HL-60 (cell line): ENCODE measurements around the gene DDR1.
A peak's percentile ranks its signal among the peaks of the same experiment; 100 is the strongest.

Experiments
- DNase-seq, 2 experiments: peaks; one replicate each; pipeline ENCODE4 v3.0.0-alpha.2; 2010 to 2020; ENCODE audit warnings: low read depth in 1 of 2, low spot score in 1 of 2
- H3K27ac ChIP-seq: fragments of 250-450 bp; sonication (Bioruptor Pico); replicated peaks from 2 replicates; pipeline ENCODE4 v1.5.1; 2020; ENCODE audit warnings: mild to moderate bottlenecking, moderate library complexity
- H3K27me3 ChIP-seq: fragments of 250-450 bp; sonication (Bioruptor Pico); 2 replicates; pipeline ENCODE4 v1.5.1; 2021; ENCODE audit warnings: mild to moderate bottlenecking, moderate library complexity; ENCODE audit not compliant: insufficient read depth, poor library complexity, severe bottlenecking
- H3K4me3 ChIP-seq: replicated peaks from 2 replicates; pipeline ENCODE4 v1.5.1; 2011; ENCODE audit warnings: mild to moderate bottlenecking, control low read depth, low read length; ENCODE audit not compliant: insufficient read depth
- GABPA ChIP-seq: IDR thresholded peaks from 2 replicates; pipeline ENCODE4 v1.6.1; 2012; ENCODE audit warnings: low read depth
- POLR2AphosphoS5 ChIP-seq: IDR thresholded peaks from 2 replicates; pipeline ENCODE4 v1.6.1; 2012; ENCODE audit warnings: low read depth
- SPI1 ChIP-seq: IDR thresholded peaks from 2 replicates; pipeline ENCODE4 v1.6.1; 2012; ENCODE audit warnings: low read depth, mild to moderate bottlenecking, borderline replicate concordance
- TF ChIP-seq, protein P1 (sequence below): IDR thresholded peaks from 2 replicates; pipeline ENCODE4 v1.6.1; 2012; ENCODE audit warnings: low read depth; ENCODE audit not compliant: insufficient replicate concordance
- TF ChIP-seq, protein P2 (sequence below): IDR thresholded peaks from one replicate; pipeline ENCODE4 v1.5.1; 2011; ENCODE audit warnings: low read length, control low read depth, inconsistent platforms; ENCODE audit not compliant: insufficient read depth

DDR1 gene

DNA sequence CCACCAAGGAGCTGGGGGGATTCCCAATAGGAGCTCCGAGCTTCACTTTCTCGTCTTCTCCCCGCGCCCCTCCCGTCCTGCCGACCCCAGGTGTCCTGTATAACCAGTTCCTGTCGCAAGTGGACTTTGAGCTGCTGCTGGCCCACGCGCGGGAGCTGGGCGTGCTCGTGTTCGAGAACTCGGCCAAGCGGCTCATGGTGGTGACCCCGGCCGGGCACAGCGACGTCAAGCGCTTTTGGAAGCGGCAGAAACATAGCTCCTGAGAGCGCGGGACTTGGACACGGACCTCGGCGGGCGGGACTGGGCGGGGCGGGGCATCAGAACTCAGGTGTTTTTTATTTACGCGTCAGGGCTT is 29.4 kb downstream of the DDR1 start:
- Histone ChIP-seq H3K27ac (no peak overlapping the region), H3K4me3 (peak overlapping the region; percentile 56), H3K27me3 (no peaks in the 10 kb centered on the region)
- peak in 1 of 2 experiments; percentile 8 for DNase-seq
- no peak for TF ChIP-seq GABPA
- TF ChIP-seq POLR2AphosphoS5, result no peak
- TF ChIP-seq, protein P1, sequence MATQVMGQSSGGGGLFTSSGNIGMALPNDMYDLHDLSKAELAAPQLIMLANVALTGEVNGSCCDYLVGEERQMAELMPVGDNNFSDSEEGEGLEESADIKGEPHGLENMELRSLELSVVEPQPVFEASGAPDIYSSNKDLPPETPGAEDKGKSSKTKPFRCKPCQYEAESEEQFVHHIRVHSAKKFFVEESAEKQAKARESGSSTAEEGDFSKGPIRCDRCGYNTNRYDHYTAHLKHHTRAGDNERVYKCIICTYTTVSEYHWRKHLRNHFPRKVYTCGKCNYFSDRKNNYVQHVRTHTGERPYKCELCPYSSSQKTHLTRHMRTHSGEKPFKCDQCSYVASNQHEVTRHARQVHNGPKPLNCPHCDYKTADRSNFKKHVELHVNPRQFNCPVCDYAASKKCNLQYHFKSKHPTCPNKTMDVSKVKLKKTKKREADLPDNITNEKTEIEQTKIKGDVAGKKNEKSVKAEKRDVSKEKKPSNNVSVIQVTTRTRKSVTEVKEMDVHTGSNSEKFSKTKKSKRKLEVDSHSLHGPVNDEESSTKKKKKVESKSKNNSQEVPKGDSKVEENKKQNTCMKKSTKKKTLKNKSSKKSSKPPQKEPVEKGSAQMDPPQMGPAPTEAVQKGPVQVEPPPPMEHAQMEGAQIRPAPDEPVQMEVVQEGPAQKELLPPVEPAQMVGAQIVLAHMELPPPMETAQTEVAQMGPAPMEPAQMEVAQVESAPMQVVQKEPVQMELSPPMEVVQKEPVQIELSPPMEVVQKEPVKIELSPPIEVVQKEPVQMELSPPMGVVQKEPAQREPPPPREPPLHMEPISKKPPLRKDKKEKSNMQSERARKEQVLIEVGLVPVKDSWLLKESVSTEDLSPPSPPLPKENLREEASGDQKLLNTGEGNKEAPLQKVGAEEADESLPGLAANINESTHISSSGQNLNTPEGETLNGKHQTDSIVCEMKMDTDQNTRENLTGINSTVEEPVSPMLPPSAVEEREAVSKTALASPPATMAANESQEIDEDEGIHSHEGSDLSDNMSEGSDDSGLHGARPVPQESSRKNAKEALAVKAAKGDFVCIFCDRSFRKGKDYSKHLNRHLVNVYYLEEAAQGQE, result no peak
- no peak for TF ChIP-seq SPI1
- TF ChIP-seq, protein P2, sequence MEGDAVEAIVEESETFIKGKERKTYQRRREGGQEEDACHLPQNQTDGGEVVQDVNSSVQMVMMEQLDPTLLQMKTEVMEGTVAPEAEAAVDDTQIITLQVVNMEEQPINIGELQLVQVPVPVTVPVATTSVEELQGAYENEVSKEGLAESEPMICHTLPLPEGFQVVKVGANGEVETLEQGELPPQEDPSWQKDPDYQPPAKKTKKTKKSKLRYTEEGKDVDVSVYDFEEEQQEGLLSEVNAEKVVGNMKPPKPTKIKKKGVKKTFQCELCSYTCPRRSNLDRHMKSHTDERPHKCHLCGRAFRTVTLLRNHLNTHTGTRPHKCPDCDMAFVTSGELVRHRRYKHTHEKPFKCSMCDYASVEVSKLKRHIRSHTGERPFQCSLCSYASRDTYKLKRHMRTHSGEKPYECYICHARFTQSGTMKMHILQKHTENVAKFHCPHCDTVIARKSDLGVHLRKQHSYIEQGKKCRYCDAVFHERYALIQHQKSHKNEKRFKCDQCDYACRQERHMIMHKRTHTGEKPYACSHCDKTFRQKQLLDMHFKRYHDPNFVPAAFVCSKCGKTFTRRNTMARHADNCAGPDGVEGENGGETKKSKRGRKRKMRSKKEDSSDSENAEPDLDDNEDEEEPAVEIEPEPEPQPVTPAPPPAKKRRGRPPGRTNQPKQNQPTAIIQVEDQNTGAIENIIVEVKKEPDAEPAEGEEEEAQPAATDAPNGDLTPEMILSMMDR, result no peak

DNA sequence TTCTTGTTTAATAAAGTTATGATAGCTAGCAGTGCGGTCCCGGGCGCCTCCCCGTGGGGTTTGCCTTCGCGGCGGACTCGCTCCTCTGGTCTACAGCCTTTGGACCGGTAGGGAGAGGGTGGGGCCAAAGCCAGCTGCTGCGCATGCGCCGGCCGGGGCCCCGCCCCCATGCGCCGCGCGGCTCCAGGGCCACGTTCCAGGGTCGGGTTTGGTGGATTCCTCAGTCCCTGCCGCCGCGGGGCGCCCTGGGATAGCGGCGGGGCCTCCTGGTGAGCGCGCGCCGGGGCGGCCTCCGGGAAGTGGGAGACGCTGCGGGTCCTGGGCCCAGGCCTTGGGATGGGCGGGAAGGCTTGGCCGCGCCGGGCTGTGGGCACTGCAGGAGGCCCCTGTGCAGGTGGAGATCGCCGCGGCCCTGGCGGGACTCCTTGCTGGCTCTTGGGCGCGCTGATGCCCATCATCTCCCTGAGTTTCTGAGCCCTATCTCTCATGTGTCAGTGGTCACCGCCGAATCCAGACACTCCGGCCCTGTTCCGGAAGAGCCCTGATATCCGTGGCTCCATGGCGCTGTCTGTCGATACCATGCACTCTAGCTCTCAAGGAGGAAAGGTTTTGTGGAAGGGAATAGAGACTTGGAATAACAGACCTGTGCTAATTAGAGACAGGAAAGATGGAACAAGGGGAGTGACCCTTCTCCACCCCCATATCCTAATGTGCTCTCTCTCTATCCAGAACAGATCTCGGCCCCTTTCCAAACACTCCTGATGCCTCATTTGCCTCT is 29.9 kb downstream of the DDR1 start, which contains the start of gene VARS2:
TSS of gene VARS2 (plus strand) at position 163 of the 778 bp plus-strand sequence. CDS start at position 762, 599 bp downstream.
- DNase-seq, result peak; percentile 89 to 90
- Histone ChIP-seq H3K4me3 (peak within 1 kb of the TSS; percentile 56), H3K27ac (peak within 1 kb of the TSS; percentile 82), H3K27me3 (no peaks in the 10 kb centered on the region)
- TF ChIP-seq GABPA, result no peak
- TF ChIP-seq, protein P1, result no peak
- TF ChIP-seq POLR2AphosphoS5, result peak; percentile 92
- TF ChIP-seq, protein P2, result no peak

DNA sequence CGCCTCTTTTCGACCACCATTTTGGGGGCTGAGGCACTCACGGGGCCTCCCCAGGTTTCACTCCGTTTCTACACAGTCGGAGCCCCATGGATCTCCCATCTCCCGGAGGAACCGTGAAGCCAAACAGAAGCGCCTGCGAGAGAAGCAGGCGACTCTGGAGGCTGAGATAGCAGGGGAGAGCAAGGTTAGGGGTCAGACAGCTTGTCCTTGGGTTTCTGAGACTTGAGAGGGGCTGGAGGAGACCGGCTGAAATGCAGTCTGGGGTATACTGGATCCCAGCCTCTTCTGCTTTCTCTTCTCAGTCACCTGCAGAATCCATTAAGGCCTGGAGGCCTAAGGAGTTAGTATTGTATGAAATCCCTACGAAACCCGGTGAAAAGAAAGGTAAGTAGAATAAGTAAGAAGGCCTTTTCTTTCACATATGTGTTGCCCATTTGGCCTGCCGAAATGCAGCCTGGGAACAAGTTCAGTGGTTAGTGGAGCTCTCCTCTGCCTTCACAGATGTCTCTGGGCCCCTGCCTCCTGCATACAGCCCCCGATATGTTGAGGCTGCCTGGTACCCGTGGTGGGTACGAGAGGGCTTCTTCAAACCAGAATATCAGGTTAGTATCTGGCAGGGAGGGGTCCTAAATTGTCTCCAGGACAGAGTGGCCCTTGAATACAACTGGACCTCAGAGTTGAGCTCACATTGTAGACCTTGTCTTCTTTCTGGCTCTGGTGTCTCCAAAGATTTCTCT is 30.7 kb downstream of the DDR1 start:
- TF ChIP-seq, protein P1, result no peak
- TF ChIP-seq, protein P2, result no peak
- no peak for TF ChIP-seq POLR2AphosphoS5
- no peak for TF ChIP-seq SPI1
- TF ChIP-seq GABPA, result no peak
- Histone ChIP-seq H3K27me3 (no peaks in the 10 kb centered on the region), H3K4me3 (peak overlapping the region; percentile 56), H3K27ac (peak overlapping the region; percentile 82)
- peak in 1 of 2 experiments; percentile 8 for DNase-seq
